Mammary epithelial cell (primary cell): ENCODE results near the gene LZTR1.

ENCODE experiments used
- EZH2 ChIP-seq: IDR thresholded peaks from 2 replicates; pipeline ENCODE4 v1.6.1; 2012; ENCODE audit warnings: low read length, inconsistent platforms, borderline replicate concordance
- TF ChIP-seq, protein P1 (sequence below), 2 donors: IDR thresholded peaks in 1 of 2; conservative IDR thresholded peaks in 1 of 2; 2 replicates each; pipeline ENCODE4 v1.5.1; 2011 to 2012; ENCODE audit warnings: inconsistent platforms in 2 of 2, low read length in 2 of 2, mild to moderate bottlenecking in 2 of 2, control low read depth in 1 of 2, low read depth in 1 of 2; ENCODE audit not compliant: insufficient read depth in 1 of 2; ENCODE audit errors: extremely low read depth in 1 of 2

DNA sequence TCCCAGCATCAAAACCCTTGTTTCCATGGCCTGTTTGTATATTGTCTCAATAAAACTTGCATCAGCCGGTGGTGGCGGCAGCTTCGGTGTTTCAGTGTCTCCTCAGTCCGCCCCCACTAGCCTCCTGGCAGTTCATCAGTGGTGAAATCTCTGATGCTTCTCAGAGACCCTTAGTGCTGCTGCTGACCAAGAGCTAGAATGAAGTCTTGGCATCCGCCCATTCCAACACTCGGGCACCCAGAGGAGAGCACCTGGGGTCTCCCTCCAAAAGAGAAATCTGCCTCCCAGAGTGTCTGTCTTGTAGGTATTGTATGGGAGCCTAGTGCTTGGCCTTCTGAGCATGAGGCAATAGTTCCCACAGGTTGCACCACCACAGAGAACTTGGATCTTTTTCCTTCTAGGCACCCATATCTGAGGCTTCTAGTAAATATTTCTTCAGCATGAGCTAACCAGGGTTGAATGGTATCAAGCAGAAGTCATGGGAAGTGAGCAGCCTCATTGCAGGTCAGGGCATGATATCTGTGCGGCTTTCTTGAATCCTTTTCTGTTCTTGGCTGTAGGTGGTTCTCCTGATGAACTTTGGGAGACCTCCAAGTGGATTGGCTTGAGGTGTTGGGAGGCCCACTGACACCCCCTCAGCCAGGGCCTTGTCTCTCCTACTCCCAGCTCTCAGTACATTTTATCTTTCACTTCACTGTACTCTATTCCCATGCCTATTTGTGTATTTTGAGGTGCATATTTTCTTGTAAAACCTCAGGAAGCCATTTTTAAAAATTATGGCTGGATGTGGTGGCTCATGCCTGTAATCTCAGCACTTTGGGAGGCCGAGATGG, 28.2 kb upstream of the LZTR1 start:
- TF ChIP-seq EZH2: no peak
- TF ChIP-seq, protein P1, sequence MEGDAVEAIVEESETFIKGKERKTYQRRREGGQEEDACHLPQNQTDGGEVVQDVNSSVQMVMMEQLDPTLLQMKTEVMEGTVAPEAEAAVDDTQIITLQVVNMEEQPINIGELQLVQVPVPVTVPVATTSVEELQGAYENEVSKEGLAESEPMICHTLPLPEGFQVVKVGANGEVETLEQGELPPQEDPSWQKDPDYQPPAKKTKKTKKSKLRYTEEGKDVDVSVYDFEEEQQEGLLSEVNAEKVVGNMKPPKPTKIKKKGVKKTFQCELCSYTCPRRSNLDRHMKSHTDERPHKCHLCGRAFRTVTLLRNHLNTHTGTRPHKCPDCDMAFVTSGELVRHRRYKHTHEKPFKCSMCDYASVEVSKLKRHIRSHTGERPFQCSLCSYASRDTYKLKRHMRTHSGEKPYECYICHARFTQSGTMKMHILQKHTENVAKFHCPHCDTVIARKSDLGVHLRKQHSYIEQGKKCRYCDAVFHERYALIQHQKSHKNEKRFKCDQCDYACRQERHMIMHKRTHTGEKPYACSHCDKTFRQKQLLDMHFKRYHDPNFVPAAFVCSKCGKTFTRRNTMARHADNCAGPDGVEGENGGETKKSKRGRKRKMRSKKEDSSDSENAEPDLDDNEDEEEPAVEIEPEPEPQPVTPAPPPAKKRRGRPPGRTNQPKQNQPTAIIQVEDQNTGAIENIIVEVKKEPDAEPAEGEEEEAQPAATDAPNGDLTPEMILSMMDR (conservative IDR thresholded peaks at IDR 0.05 in 1 of 2, IDR thresholded peaks at IDR 0.05 in 1 of 2; ENCODE audit: extremely low read depth in 1 of 2, insufficient read depth in 1 of 2, low read depth in 1 of 2, low read length in 2 of 2): no peak
